OCI-LY3 (cell line): ENCODE data around the gene ACOXL.
"Not testable (repeated sequence)": the region's sequence is repeated elsewhere in the genome, so short reads cannot be mapped to it uniquely, and the experiment has no call there.

ENCODE experiments used
- H2AFZ ChIP-seq: fragments of 200-600, 300-600 bp; shearing (Covaris generic); 2 replicates; pipeline ENCODE4 v1.6.0; 2014; ENCODE audit warnings: antibody characterized with exemption, low read depth, low read length
- H3K27ac ChIP-seq: fragments of 200-600, 300-600 bp; sonication (generic); 2 replicates; pipeline ENCODE4 v1.5.1; 2014; ENCODE audit warnings: mild to moderate bottlenecking, low read length, moderate library complexity, mixed read lengths
- H3K27me3 ChIP-seq: fragments of 200-600, 300-600 bp; sonication (generic); 2 replicates; pipeline ENCODE4 v1.6.1; 2014; ENCODE audit warnings: low read depth, low read length, mixed read lengths
- H3K36me3 ChIP-seq: fragments of 200-600, 300-600 bp; sonication (generic); replicated peaks from 2 replicates; pipeline ENCODE3; 2014; ENCODE audit warnings: low read depth, low read length, mixed read lengths
- H3K4me1 ChIP-seq: fragments of 300-600, 200-600 bp; sonication (generic); 2 replicates; pipeline ENCODE4 v1.6.1; 2014; ENCODE audit warnings: low read length, mixed read lengths
- H3K4me2 ChIP-seq: fragments of 200-600, 300-600 bp; sonication (generic); 2 replicates; pipeline ENCODE4 v1.6.1; 2014; ENCODE audit warnings: low read length, mixed read lengths
- H3K4me3 ChIP-seq: fragments of 300-600, 200-600 bp; sonication (generic); 2 replicates; pipeline ENCODE4 v1.5.1; 2014; ENCODE audit warnings: antibody characterized with exemption, mild to moderate bottlenecking, low read length, moderate library complexity
- H3K79me2 ChIP-seq: fragments of 300-600, 200-600 bp; shearing (Covaris generic); 2 replicates; pipeline ENCODE4 v1.6.1; 2014; ENCODE audit warnings: mild to moderate bottlenecking, low read length, mixed read lengths
- H3K9ac ChIP-seq: fragments of 300-600, 200-600 bp; shearing (Covaris generic); 2 replicates; pipeline ENCODE4 v1.6.0; 2014; ENCODE audit warnings: mild to moderate bottlenecking, low read length, moderate library complexity
- H3K9me3 ChIP-seq: fragments of 200-600, 300-600 bp; shearing (Covaris generic); 2 replicates; pipeline ENCODE4 v1.6.1; 2014; ENCODE audit warnings: low read length, mixed read lengths; ENCODE audit not compliant: insufficient read depth
- H4K20me1 ChIP-seq: fragments of 200-600, 300-600 bp; sonication (generic); 2 replicates; pipeline ENCODE4 v1.6.1; 2016; ENCODE audit warnings: low read length, mixed read lengths; ENCODE audit not compliant: insufficient read depth
- EZH2phosphoT487 ChIP-seq: fragments of 200-600 bp; shearing (Covaris generic); IDR thresholded peaks from 2 replicates; pipeline ENCODE4 v1.6.1; 2018; ENCODE audit warnings: antibody characterized with exemption, mixed run types, low read depth
- TF ChIP-seq, protein P1 (sequence below): fragments of 200-600, 300-600 bp; sonication (generic); IDR thresholded peaks from 2 replicates; pipeline ENCODE4 v1.5.1; 2014; ENCODE audit warnings: antibody characterized with exemption, low read length, low read depth

Gene ACOXL

DNA sequence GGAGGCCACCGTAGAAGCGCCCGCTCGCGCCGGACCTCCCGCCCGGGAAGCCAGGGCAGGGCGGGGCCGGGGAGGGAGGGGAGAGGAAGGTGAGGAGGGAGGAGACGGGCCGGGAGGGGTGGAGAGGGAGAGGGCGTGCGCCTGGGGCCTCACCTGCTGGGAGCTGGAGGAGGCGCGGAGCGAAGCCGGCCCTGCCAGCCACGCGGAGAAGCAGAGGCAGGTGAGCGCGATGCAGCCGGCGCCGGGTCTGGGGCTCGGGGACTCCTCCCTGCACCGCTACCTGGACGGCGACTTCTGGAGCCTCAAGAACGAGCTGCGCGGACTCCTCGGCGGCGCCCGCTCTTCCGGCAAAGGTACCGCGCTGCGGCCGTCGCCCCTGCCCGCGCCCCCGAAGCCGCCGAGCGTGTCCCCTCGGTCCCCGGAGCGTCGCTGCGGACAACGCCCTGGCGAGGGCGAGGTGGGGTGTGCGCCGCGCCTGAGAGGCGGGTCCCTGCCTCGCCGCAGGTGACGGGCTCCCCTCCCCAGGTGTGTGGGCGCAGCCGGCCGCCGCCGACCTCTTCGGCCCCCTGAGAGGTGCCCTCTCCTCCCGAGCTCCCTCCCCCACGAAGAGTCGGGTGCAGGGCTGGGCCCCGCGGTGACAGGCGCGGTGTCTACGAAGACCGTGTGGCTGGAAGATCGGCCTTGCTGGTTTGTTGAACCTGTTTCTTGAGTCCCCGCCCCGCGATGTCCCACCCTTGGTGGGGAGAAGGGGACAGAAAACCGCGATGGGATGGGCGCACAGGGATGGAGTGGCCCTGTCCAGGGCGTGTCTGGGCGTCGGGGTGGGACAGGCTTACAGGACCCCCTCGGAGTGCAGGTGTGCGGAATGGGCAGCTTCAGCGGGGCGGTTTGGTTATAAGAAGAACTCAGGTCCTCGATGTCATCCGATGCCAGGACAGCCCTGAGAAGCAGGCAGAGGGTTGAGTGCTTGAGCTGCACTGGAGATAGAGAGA, at the start of gene ACOXL:
TSS of gene ACOXL (plus strand) at position 152 of the 992 bp plus-strand sequence. CDS start 35,817 bp downstream, outside the sequence.
- no peaks in the 10 kb centered on the region for H3K36me3 ChIP-seq
- no peak for TF ChIP-seq EZH2phosphoT487
- TF ChIP-seq, protein P1, sequence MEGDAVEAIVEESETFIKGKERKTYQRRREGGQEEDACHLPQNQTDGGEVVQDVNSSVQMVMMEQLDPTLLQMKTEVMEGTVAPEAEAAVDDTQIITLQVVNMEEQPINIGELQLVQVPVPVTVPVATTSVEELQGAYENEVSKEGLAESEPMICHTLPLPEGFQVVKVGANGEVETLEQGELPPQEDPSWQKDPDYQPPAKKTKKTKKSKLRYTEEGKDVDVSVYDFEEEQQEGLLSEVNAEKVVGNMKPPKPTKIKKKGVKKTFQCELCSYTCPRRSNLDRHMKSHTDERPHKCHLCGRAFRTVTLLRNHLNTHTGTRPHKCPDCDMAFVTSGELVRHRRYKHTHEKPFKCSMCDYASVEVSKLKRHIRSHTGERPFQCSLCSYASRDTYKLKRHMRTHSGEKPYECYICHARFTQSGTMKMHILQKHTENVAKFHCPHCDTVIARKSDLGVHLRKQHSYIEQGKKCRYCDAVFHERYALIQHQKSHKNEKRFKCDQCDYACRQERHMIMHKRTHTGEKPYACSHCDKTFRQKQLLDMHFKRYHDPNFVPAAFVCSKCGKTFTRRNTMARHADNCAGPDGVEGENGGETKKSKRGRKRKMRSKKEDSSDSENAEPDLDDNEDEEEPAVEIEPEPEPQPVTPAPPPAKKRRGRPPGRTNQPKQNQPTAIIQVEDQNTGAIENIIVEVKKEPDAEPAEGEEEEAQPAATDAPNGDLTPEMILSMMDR, result no peak
- no peak within 1 kb of the TSS for H3K4me2 ChIP-seq
- H3K79me2 ChIP-seq, result no peaks in the 10 kb centered on the region
- no peaks in the 10 kb centered on the region for H3K9me3 ChIP-seq
- H3K27ac ChIP-seq, result no peak within 1 kb of the TSS
- H2AFZ ChIP-seq, result no peak within 1 kb of the TSS
- no peaks in the 10 kb centered on the region for H4K20me1 ChIP-seq
- H3K4me3 ChIP-seq, result no peak within 1 kb of the TSS
- peaks cover 47% of the 10 kb centered on the region for H3K27me3 ChIP-seq
- H3K9ac ChIP-seq, result no peak within 1 kb of the TSS
- H3K4me1 ChIP-seq, result no peaks in the 10 kb centered on the region

DNA sequence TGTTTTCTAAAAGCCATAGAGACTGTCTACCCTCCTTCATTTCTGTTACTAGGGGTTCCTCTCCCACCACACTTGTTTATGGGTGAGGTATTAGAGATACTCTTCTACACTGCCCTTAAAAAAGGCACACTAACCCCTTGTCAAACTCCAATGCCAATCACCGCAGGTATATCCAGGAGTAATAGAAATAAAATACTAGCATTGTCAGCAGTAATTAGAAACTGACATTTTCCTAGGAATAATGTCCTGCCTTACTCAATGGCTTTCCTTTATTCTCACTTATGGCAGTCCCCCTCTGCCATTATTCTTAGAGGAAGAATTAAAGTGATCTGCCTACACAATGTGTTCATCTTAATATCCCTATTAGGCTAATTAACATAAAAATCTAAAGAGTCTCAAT, 49.5 kb upstream of the ACOXL start:
- 0 out of 2 replicates have a peak, but pooled peaks cover 4% of the 10 kb centered on the region for H3K9me3 ChIP-seq
- peaks cover 7% of the 10 kb centered on the region for H3K4me1 ChIP-seq
- peaks cover under 1% of the 10 kb centered on the region; the same call in 1 of the 2 replicates for H3K79me2 ChIP-seq
- H3K9ac ChIP-seq, result no peak overlapping the region
- no peak overlapping the region for H2AFZ ChIP-seq
- H4K20me1 ChIP-seq, result no peaks in the 10 kb centered on the region
- TF ChIP-seq, protein P1, result no peak
- TF ChIP-seq EZH2phosphoT487, result no peak
- no peak overlapping the region for H3K4me2 ChIP-seq
- no peaks in the 10 kb centered on the region for H3K36me3 ChIP-seq
- no peak overlapping the region for H3K4me3 ChIP-seq
- no peak overlapping the region for H3K27ac ChIP-seq
- H3K27me3 ChIP-seq, result peaks cover 39% of the 10 kb centered on the region

DNA sequence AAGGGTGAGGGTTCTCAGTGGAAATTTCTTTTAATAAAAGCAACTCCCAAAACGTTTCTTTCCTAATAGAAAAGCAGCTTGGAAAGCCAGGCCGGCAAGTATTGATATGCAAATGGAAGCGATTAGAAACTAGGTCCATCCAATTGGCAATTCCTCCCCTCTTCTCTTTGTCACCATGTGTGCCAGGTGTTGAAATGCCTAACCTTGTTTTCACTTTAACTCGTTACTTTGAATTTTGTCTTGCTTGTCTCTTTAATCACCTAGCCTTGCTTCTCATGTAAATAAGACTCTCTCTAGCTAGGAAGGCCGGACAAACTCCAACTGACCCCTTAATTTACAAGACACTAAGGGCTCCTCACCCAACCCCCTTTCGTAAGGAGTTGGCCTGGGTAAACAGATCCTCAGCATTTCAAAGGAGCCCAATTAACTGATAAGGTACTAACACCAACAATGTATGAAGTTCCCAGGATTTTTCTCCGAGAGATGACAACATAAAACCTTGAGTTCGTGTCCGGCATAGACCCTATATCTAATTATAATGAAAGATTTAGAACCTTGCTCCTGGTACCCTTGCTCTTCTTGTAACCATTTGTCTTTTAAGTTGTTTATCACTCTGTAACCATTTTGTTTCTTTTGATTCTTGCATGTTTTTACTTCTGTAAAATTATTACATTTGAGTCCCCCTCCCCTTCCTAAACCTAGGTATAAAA, 44.4 kb upstream of the ACOXL start:
- H3K36me3 ChIP-seq, H3K79me2 ChIP-seq, H4K20me1 ChIP-seq, H3K27ac ChIP-seq, H3K4me1 ChIP-seq, H3K4me3 ChIP-seq, H3K4me2 ChIP-seq, H2AFZ ChIP-seq, H3K9me3 ChIP-seq, H3K9ac ChIP-seq: not testable (repeated sequence)
- peaks cover 35% of the 10 kb centered on the region for H3K27me3 ChIP-seq

DNA sequence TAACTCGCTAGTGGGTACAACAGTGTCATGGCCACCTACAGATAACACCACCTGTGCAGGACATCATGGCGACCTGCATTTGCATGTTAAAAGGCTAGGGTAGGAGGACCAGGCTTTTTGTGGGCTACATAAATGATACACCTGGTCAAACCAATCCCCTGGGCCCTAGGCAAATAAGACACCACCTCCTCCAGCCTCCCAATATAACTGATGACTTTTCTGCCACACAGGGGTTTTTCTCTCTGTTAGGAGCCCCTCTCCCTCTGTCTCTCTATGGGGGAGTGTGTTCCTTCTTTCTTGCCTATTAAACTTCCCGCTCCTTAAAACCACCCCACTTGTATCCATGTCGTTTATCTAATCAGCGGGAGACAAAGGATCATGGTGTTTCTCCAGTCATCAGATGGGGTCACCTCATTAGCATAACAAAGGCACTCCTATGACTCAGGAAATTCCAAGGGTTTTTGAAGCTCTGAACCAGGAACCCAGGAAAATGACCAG, 43.7 kb upstream of the ACOXL start:
- H3K27ac ChIP-seq, result no peak overlapping the region
- no peaks in the 10 kb centered on the region for H3K36me3 ChIP-seq
- H3K4me3 ChIP-seq, result no peak overlapping the region
- H3K9me3 ChIP-seq, result 0 out of 2 replicates have a peak, but pooled peaks cover 4% of the 10 kb centered on the region
- no peaks in the 10 kb centered on the region for H4K20me1 ChIP-seq
- H3K4me1 ChIP-seq, result no peaks in the 10 kb centered on the region
- H3K79me2 ChIP-seq, result no peaks in the 10 kb centered on the region
- no peak for TF ChIP-seq EZH2phosphoT487
- TF ChIP-seq, protein P1, result no peak
- H3K4me2 ChIP-seq, result no peak overlapping the region
- peaks cover 31% of the 10 kb centered on the region for H3K27me3 ChIP-seq
- no peak overlapping the region for H3K9ac ChIP-seq
- no peak overlapping the region for H2AFZ ChIP-seq
